Measurements from ENCODE around the gene LPCAT1. TPM values are rescaled to one million over a fixed set of nuclear protein-coding genes. Genes with fewer than 3 reads are reported as not detected.

LPCAT1 gene
- total and polyA plus RNA-seq, 10 of the 15 experiments (the other 5 are each of a cell fraction or from before 2014, with no cell fraction given) = 2.3 to 109 (median 72.7) TPM

GRCh38 chr5:1497242-1497777 lies 26.4 kb downstream of the LPCAT1 start (continued):
- TF ChIP-seq SUPT20H (IDR thresholded peaks at IDR 0.05; ENCODE audit: borderline replicate concordance, control insufficient read depth, low read depth, low read length) (no peak), ZNF207 (IDR thresholded peaks at IDR 0.05; ENCODE audit: borderline replicate concordance) (no peak), FOXK2 (IDR thresholded peaks at IDR 0.05) (no peak), EZH2 (IDR thresholded peaks at IDR 0.05; ENCODE audit: borderline replicate concordance, control insufficient read depth, low read depth, low read length) (no peak), PAX5 (IDR thresholded peaks at IDR 0.05; ENCODE audit: borderline replicate concordance, low read depth, low read length) (peak; percentile 21; the same call in 1 of the 2 replicates), POU2F2 (IDR thresholded peaks at IDR 0.05; ENCODE audit: borderline replicate concordance, low read depth, low read length) (peak; percentile 10; the same call in 1 of the 3 replicates), ZNF274 (IDR thresholded peaks at IDR 0.05; ENCODE audit: insufficient read depth, insufficient read length) (no peak), USF1 (IDR thresholded peaks at IDR 0.05; ENCODE audit: borderline replicate concordance, extremely low read length, insufficient read depth, low read depth, low read length) (no peak), ZNF622 (IDR thresholded peaks at IDR 0.05) (no peak), YY1 (IDR thresholded peaks at IDR 0.05; ENCODE audit: low read depth, low read length) (0 out of 2 replicates have a peak, but pooled peaks have one; percentile 3), SKIL (IDR thresholded peaks at IDR 0.05; ENCODE audit: low read depth, poor library complexity, severe bottlenecking) (no peak), KLF5 (IDR thresholded peaks at IDR 0.05; ENCODE audit: partially characterized antibody) (no peak), TCF3 (IDR thresholded peaks at IDR 0.05; ENCODE audit: borderline replicate concordance, insufficient read depth, low read depth, low read length) (peak; percentile 91), BCLAF1 (IDR thresholded peaks at IDR 0.05) (no peak), MAX (IDR thresholded peaks at IDR 0.05; ENCODE audit: low read depth, low read length) (peak; percentile 54), BHLHE40 (IDR thresholded peaks at IDR 0.05; ENCODE audit: borderline replicate concordance in 1 of 2, low read depth in 2 of 2, low read length in 1 of 2) (peak; percentile 7 to 74; a peak in 2 of 4 replicates), TAF1 (IDR thresholded peaks at IDR 0.05; ENCODE audit: borderline replicate concordance, low read depth, low read length) (no peak), TBL1XR1 (IDR thresholded peaks at IDR 0.05; ENCODE audit: low read depth, low read length) (no peak; the same call in 1 of the 2 replicates), SPI1 (IDR thresholded peaks at IDR 0.05; ENCODE audit: borderline replicate concordance, insufficient read depth, low read depth, low read length) (peak; percentile 16; the same call in 1 of the 2 replicates), IKZF2 (IDR thresholded peaks at IDR 0.05) (peak in 1 of 2 experiments; percentile 8; a peak in 2 of 4 replicates), TCF12 (IDR thresholded peaks at IDR 0.05; ENCODE audit: low read depth, low read length) (peak; percentile 91), NR2C1 (IDR thresholded peaks at IDR 0.05) (no peak), NFYB (IDR thresholded peaks at IDR 0.05; ENCODE audit: insufficient read depth, low read depth, low read length) (no peak)
